Heart right ventricle (tissue), 16 donors: ENCODE measurements around the gene ADAM21. TPM values are rescaled to one million over a fixed set of nuclear protein-coding genes. Genes with fewer than 3 reads are reported as not detected.

Experiments used
- ATAC-seq, 8 donors: fragments of 200-7000 bp; cut with Tn5 transposase; one replicate each; pipeline ENCODE4 v1.9.1; 2020; ENCODE audit warnings: mild to moderate bottlenecking in 8 of 8, moderate library complexity in 8 of 8, moderate number of reproducible peaks in 1 of 8
- DNase-seq, 2 donors: peaks; one replicate each; pipeline ENCODE4 v3.0.0-alpha.2; 2020
- H3K27ac ChIP-seq, 10 donors: fragments of 200-600 bp; sonication (generic) in 2 of 10; one replicate each; pipeline versions ENCODE4 v1.5.0 to v1.8.0; 2020 to 2022; ENCODE audit warnings: mild to moderate bottlenecking in 3 of 10
- H3K27me3 ChIP-seq, 7 donors: fragments of 200-600 bp; one replicate each; pipeline ENCODE4 v1.8.0; 2021 to 2022; ENCODE audit warnings: mild to moderate bottlenecking in 2 of 7
- H3K36me3 ChIP-seq, 9 donors: fragments of 200-600 bp; sonication (generic) in 1 of 9; one replicate each; pipeline versions ENCODE4 v1.5.0 to v1.8.0; 2020 to 2022; ENCODE audit warnings: mild to moderate bottlenecking in 2 of 9
- H3K4me1 ChIP-seq, 9 donors: fragments of 200-600 bp; sonication (generic) in 1 of 9; one replicate each; pipeline versions ENCODE4 v1.5.0 to v1.8.0; 2020 to 2022; ENCODE audit warnings: mild to moderate bottlenecking in 4 of 9
- H3K4me3 ChIP-seq, 10 donors: fragments of 200-600 bp; sonication (generic) in 2 of 10; one replicate each; pipeline versions ENCODE4 v1.5.0 to v1.8.0; 2020 to 2022; ENCODE audit warnings: mild to moderate bottlenecking in 7 of 10, moderate library complexity in 2 of 10
- H3K9me3 ChIP-seq, 11 donors: fragments of 200-600 bp in 10 of 11; sonication (generic) in 2 of 11; one replicate each; pipeline versions ENCODE4 v1.5.0 to v1.8.0; 2013 to 2022; ENCODE audit warnings: mild to moderate bottlenecking in 2 of 11, control low read depth in 1 of 11, moderate library complexity in 1 of 11
- intact Hi-C, 10 donors: fragments of 100-400 bp; cut with DNase I; formaldehyde crosslinking; loops; one replicate each; pipeline versions ENCODE4 v1.11.1 to v1.14.2; 2022
- polyA plus RNA-seq, 2 donors: library from polyadenylated mRNA; stranded (reverse); fragments of 200-250 nt; gene quantifications; one replicate each; pipeline ENCODE4 v1.2.3, GENCODE V29; 2013
- total RNA-seq, 10 donors: library from RNA; stranded (reverse); fragmentation: NEBNext Ultra II Directional in 3 of 10; extraction: Animal tissue kit (Norgen Biotek cat#: 25700) in 3 of 10; gene quantifications; one replicate each; pipeline versions ENCODE4 v1.2.1 to v1.2.4, GENCODE V29; 2021 to 2023
- TF ChIP-seq, protein P1 (sequence below), 9 donors: fragments of 200-600 bp; sonication (generic) in 2 of 9; IDR thresholded peaks; one replicate each; pipeline versions ENCODE4 v1.5.0 to v1.8.0; 2021 to 2022; ENCODE audit warnings: antibody characterized with exemption in 9 of 9, mild to moderate bottlenecking in 5 of 9, moderate library complexity in 1 of 9
- donor health status: Arrhythmogenic right ventricular cardiomyopathy.
- donor health status: ischemic (EF 13 %, LVEDD 7.1; RV severe dilation, severe dysfunction).
- donor health status: healthy with polysubstance abuse.
- donor health status: DM: no; HTN: yes; CAD: no.
- donor health status: DM: no; HTN: no; CAD: no.
- donor health status: ischemic (EF 25% LVEDD 6.9; RV normal size, moderate dysfunction).
- donor health status: ischemic (EF 25% LVEDD 5.7; RV mildly dilated, moderate dysfunction).
- donor health status: healthy.
- donor health status: DM: yes; HTN: yes; CAD: no.
- donor health status: Ischemic cardiomyopathy.
- donor health status: ischemic (EF 35%, LVEDD 5.7; RV mildly dilated, moderate dysfunction).
- donor health status: nonischemic (EF 11% LVEDD 7.7; RV severe dilation, severe dysfunction).
- donor health status: DM: yes; HTN: yes; CAD: no.
- donor health status: PGD.
- donor health status: ischemic (EF 29% LVEDD 5.4; RV normal size, mild dysfunction).
- donor health status: nonischemic (EF 23%, LVEDD 6.1; RV moderate dilation, normal function).

ADAM21 gene
- total and polyA plus RNA-seq, 12 donors = 0.10 to 0.31 (median 0.23) TPM; not detected in 4

DNA sequence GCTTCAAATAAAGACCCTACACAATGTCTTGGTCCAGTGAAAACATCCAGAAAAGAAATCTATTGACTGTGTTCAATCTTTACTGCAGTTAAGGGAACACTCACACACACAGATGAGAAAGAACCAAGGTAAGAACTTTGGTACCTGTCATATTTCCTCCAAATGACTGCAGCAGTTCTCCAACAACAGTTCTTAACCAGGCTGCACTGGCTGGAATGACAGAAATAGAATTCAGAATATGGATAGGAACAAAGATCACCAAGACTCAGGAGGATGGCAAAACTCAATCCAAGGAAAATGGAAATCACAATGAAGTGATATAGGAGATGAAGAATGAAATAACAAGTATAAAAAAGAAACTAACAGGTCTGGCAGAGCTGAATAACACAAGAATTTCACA, 46.2 kb downstream of the ADAM21 start:
- no peak for ATAC-seq

More for the DNA sequence above, 46.2 kb downstream of the ADAM21 start:
- H3K4me1 ChIP-seq = no peaks in the 10 kb centered on the region
- intact Hi-C loops = no loop called here
- H3K9me3 ChIP-seq = peaks cover 0 to 36% (median 0%) of the 10 kb centered on the region in 11 donors
- H3K4me3 ChIP-seq = no peak overlapping the region
- DNase-seq = no peak
- H3K27me3 ChIP-seq = no peaks in the 10 kb centered on the region
- no peak overlapping the region for H3K27ac ChIP-seq
- TF ChIP-seq, protein P1, sequence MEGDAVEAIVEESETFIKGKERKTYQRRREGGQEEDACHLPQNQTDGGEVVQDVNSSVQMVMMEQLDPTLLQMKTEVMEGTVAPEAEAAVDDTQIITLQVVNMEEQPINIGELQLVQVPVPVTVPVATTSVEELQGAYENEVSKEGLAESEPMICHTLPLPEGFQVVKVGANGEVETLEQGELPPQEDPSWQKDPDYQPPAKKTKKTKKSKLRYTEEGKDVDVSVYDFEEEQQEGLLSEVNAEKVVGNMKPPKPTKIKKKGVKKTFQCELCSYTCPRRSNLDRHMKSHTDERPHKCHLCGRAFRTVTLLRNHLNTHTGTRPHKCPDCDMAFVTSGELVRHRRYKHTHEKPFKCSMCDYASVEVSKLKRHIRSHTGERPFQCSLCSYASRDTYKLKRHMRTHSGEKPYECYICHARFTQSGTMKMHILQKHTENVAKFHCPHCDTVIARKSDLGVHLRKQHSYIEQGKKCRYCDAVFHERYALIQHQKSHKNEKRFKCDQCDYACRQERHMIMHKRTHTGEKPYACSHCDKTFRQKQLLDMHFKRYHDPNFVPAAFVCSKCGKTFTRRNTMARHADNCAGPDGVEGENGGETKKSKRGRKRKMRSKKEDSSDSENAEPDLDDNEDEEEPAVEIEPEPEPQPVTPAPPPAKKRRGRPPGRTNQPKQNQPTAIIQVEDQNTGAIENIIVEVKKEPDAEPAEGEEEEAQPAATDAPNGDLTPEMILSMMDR (IDR thresholded peaks at IDR 0.05) = no peak
- H3K36me3 ChIP-seq = peaks cover 0 to 21% (median 0%) of the 10 kb centered on the region in 9 donors

Other genes starting within 250 kb of the ADAM21 start
- 10 to 100 TPM; 22.8 to 49.1 (median 38.9) TPM for gene COX16, start 92.5 kb upstream of the ADAM21 start, total RNA-seq
- 10 to 100 TPM; 34.0 to 48.8 TPM for gene COX16, start 92.5 kb upstream of the ADAM21 start, polyA plus RNA-seq
- 10 to 100 TPM; 50.6 to 64.8 (median 54.3) TPM for gene SYNJ2BP, start 35.1 kb upstream of the ADAM21 start, total RNA-seq
- gene SYNJ2BP, start 35.1 kb upstream of the ADAM21 start, polyA plus RNA-seq = 10 to 100 TPM; 11.6 to 13.6 TPM
- gene ADAM20, start 82.8 kb downstream of the ADAM21 start, total RNA-seq = under 1 TPM; 0.22 to 0.76 (median 0.38) TPM
- under 1 TPM; 0.01 to 0.15 TPM for gene ADAM20, start 82.8 kb downstream of the ADAM21 start, polyA plus RNA-seq
- 10 to 100 TPM; 19.2 to 26.6 (median 22.0) TPM for gene MED6, start 148.5 kb downstream of the ADAM21 start, total RNA-seq
- 10 to 100 TPM in 1 of 2 donors, 1 to 10 TPM in 1; 7.8 to 17.0 TPM for gene MED6, start 148.5 kb downstream of the ADAM21 start, polyA plus RNA-seq
- 1 to 10 TPM in 6 of 10 donors, under 1 TPM in 4; 0.31 to 2.9 (median 1.6) TPM for gene TTC9, start 189.7 kb downstream of the ADAM21 start, total RNA-seq
- under 1 TPM; 0.22 to 0.84 TPM for gene TTC9, start 189.7 kb downstream of the ADAM21 start, polyA plus RNA-seq